Measurements from ENCODE around the gene CNIH4.

DNA sequence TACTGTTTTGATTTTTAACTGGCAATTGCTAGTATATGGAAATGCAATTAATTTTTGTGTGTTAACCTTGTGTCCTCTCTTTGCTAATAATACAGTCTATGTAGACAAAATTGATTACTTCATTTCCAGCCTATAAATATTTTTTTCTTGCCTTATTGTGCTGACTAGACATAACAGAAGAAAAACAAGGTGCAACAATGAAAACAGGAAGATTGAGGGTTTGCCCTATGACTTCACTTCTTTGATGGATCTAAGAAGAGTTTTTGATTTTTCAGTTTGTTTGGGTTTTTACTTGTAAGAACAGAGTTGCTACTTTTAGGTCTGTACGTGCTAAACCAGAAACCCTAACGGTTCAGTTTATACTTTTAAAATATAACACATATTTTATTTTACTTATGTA lies 8.5 kb upstream of the CNIH4 start:
- TF ChIP-seq EZH2phosphoT487 (IDR thresholded peaks at IDR 0.05; ENCODE audit: borderline replicate concordance, low read depth, low read length), result no peak
- TF ChIP-seq, protein P1, sequence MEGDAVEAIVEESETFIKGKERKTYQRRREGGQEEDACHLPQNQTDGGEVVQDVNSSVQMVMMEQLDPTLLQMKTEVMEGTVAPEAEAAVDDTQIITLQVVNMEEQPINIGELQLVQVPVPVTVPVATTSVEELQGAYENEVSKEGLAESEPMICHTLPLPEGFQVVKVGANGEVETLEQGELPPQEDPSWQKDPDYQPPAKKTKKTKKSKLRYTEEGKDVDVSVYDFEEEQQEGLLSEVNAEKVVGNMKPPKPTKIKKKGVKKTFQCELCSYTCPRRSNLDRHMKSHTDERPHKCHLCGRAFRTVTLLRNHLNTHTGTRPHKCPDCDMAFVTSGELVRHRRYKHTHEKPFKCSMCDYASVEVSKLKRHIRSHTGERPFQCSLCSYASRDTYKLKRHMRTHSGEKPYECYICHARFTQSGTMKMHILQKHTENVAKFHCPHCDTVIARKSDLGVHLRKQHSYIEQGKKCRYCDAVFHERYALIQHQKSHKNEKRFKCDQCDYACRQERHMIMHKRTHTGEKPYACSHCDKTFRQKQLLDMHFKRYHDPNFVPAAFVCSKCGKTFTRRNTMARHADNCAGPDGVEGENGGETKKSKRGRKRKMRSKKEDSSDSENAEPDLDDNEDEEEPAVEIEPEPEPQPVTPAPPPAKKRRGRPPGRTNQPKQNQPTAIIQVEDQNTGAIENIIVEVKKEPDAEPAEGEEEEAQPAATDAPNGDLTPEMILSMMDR (conservative IDR thresholded peaks at IDR 0.05; ENCODE audit: low read length), result no peak
